COR-L47 (cell line): ENCODE measurements around the gene ACP6.
"Not testable (repeated sequence)": the region's sequence is repeated elsewhere in the genome, so short reads cannot be mapped to it uniquely, and the experiment has no call there.

Experiments used
- DNase-seq: peaks from one replicate; lab custom pipeline; 2025; lab: John Stamatoyannopoulos, UW

The ACP6 gene

DNA sequence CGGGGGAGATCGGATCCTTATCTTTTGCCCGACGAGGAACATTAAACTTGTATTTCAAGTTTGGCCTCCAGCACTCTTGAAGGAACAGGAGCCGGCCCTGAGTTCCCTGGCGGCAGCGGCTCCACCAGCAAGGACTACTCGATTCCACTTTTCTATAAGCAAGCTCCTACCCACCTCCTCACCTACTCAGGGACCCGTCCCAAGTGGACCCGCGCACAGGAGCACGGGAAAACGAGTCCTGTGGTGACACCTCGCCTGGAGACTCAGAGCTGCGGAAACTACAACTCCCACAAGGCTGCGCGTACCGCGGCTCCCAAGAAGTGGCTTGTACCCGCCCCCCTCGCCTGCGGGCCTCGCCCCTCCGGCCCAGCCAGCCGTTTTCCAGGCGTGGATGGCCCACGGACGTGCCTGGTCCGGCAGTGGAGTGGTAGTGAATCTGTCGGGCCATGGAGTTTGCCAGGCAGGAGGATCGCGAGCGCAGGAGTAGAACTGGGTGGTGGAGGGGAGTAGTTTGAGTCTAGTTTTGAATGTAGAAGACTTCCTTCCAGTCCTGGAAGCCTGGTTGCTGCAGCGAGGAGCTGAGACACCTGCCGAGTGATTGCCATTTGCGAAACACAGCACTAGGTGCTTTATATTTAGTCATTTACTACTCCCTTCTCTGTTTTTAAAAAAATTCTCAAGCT, at the start of gene ACP6:
TSS of gene ACP6 (minus strand) at position 206 of the 683 bp plus-strand sequence. CDS start 476 bp downstream, outside the sequence.
- DNase-seq: peak; percentile 71

DNA sequence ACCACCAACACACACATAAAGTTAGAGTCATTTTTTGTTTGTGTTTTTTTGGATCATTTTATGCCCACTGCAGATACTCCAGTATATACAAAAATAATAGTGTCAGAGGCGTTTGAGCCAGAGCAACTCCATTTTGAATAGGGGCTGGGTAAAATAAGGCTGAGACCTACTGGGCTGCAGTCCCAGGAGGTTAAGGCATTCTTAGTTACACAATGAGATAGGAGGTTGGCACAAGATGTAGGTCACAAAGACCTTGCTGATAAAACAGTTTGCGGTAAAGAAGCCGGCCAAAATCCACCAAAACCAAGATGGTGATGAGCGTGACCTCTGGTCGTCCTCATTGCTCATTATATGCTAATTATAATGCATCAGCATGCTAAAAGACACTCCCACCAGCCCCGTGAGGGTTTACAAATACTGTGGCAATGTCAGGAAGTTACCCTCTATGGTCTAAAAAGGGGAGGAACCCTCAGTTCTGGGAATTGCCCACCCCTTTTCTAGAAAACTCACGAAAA, 49.4 kb upstream of the ACP6 start:
- no peak for DNase-seq

DNA sequence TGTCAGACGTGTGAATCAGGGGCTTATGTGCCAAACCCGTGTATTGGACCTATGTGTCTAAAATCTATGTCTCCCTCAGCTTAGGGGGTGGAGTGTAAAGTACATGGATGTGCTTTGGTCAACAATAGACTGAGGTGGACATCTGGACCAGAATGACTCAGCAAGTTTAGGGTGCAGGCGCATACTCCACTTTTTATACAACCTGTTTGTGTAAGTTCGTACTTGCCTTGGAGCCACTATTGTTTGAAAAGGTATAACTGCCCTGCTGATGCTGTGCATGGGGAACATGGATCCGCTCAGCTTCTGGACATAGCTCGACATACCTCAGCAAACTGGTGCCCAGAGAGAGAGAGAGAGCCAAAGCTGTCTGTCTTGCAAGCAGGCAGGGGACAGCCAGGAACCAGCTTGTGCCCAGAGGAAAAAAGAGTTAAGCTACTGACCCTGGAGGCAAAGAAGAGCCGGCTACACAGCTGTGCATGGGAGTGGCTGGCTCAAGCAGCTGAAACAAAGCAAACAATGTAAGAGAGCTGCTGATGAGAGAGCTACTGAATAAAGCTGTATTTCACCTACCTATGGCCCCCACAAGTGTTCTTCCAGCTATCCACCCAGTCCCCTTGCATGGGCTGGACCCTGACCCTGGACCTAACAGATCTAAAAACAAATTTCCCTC, 48.8 kb upstream of the ACP6 start:
- DNase-seq: no peak

DNA sequence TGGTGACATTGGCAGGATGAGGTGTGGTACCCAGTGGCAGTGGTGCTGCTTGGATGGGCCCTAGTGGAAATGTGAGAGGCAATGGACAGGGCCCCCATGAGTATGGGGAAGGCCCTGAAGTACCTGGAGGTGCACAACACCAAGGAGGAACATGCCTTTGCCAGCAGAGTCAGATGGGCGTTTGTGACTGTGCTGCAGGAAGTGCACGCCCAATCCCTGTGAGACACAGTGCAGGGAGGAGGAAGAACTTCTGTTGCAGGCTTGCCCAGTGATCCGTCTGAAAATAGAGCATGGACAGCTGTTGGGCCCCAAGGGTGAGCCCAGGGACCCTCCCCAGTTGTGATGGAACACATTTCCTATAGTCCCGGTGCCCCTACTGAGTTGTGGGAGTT, 47.4 kb upstream of the ACP6 start:
- DNase-seq: no peak

DNA sequence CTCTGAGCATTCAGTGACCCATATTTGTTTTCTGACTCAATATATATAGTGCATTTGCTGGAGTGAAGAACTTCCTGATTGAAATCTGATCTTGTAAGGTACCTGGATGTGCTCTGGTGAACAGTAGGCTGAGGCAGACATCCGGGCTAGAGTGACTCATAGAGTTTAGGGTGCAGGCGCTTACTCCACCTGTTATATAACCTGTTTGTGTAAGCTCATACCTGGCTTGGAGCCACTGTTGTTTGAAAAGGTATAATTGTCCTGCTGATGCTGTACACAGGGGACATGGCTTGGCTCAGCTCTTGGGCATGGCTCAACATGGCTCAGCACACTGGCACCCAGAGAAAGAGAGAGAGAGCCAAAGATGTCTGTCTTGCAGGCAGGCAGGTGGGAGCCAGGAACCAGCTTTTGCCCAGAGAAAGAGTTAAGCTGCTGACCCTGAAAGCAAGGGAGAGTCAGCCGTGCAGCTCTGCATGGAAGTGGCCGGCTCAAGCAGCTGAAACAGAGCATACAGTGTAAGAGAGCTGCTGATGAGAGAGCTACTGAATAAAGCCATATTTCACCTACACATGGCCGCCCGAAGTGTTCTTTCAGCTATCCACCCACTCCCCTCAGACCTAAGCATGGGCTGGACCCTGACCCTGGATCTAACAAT, 46.9 kb upstream of the ACP6 start:
- peak; percentile 63 for DNase-seq

DNA sequence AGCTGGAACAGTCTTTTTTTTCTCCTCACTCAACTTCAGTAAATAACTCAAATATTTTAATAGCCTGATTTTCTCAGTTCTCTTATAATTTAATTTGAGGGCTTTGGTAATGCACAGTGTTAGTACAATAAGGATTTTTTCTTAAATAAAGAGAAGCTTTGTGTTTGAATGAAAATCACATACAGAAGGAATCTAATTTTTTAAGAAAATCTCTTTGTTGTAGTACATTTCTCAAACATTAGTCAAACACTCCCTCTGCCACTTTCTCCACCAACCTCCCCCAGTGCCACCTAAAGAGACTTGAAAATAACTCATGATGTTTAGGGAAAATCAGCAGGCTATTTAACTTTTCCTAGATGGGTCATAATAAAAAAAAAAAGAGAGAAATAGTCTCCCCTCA, 42.3 kb upstream of the ACP6 start:
- no peak for DNase-seq

DNA sequence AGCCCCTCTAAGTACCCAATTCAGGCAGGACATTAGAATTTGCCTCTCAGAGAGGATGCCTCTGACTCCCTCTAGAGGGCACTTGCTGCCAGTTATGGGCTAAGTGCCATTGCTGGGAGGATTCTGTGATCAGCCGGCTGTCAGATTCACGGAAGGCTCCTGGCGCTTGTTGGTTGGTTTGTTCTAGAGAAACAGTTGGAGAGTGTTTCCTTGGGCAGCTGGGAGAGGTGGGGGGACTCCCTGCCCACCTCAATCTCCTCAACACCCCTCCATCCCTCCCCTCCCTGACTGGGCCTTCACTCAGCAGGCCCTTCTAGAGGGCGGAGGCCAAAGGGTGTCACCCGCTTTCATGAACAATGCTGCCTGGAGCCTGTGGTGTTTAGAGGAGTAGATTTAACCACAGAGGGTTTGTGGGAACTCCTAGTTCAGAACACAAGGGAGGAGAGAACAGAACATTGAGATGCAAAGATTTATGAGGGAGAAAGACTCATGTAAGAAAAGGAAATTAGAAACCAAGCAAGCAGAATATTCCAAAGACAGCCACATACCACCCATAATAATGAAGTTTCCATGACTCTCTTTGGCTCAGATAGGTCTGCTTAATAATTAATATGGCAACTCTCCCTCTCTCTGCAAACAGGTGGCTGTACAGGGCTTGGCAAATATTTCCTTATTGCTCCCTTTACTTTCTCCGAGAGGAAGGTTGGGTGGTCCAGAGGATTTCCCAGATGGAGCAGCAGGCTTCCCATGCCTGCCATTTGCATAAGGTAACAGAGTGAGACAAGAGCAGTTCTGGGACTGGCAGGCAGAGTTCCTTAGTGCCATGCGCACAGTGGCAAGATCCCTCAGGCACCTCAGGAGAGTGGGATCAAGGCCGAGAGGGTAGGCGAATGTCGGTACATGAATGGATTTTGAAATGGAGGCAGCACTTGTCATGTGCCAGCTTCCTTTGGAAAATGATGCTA, 30.0 kb upstream of the ACP6 start:
- DNase-seq: peak; percentile 43

DNA sequence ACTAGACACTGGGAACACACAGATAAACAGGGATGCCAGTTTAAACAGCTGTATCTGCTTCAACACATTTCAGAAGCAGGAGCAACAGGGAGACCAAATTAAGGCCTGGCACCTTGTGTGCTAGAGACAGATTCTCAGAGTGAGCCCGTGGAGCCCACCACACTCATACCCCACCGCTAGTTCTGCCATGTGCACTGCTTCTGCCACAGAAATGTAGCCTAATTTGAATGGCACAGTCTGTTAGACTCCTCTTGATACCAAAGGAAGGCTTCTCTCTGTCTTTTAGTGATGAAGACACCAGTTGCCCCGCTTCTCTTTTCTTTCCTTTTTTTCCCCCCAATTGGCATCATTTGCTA, 29.3 kb upstream of the ACP6 start:
- no peak for DNase-seq

DNA sequence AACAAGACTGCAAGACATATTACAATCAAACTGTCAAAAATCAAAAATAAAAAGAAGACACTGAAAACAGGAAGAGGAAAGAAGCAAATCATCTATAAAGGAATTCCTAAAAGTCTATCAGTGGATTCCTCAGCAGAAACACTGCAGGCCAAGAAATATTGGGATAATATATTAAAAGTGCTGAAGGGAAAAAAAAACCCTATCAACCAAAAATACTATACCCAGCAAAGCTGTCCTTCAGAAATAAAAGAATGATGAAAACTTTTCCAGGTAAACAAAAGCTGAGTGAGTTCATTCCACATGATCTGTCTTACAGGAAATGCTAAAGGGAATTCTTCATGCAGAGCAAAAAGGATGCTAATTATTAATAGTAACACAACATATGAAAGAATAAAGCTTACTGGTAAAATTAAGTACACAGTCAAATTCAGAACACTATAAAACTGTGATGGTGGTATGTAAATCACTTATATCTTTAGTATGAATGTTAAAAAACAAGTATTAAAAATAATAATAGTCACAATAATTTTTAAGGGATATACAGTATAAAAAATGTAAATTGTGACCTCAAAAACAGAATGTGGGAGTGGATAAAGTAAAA, 12.9 kb upstream of the ACP6 start:
- no peak for DNase-seq

DNA sequence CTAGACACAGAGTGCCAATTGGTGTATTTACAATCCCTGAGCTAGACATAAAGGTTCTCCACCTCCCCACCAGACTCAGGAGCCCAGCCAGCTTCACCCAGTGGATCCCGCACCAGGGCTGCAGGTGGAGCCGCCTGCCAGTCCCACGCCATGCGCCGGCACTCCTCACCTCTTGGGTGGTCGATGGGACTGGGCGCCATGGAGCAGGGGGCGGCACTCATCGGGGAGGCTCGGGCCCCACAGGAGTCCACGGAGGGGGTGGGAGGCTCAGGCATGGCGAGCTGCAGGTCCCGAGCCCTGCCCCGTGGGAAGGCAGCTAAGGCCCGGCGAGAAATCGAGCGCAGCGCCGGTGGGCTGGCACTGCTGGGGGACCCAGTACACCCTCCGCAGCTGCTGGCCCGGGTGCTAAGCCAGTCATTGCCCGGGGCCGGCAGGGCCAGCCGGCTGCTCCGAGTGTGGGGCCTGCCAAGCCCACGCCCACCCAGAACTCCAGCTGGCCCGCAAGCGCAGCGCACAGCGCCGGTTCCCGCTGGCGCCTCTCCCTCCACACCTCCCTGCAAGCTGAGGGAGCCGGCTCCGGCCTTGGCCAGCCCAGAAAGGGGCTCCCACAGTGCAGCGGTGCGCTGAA, 10.4 kb upstream of the ACP6 start:
- DNase-seq: not testable (repeated sequence)

DNA sequence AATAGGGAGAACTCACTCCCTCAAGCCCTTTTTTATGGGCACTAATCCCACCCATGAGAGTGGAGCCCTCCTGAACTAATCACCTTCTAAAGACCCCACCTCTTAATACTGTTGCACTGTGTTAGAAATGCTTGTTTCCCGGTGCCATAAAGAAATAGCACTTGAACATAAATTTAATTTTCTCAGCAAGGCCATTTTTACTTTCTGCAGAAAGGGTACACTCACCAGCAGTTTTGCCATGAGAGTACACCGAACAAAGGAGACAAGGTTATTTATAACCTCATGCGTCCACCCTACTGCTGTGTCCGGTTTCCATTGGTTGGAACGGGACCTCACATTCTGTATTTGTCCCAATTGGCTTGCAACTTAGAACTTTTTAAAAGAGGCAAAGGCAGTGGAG, 7.4 kb upstream of the ACP6 start:
- not testable (repeated sequence) for DNase-seq

DNA sequence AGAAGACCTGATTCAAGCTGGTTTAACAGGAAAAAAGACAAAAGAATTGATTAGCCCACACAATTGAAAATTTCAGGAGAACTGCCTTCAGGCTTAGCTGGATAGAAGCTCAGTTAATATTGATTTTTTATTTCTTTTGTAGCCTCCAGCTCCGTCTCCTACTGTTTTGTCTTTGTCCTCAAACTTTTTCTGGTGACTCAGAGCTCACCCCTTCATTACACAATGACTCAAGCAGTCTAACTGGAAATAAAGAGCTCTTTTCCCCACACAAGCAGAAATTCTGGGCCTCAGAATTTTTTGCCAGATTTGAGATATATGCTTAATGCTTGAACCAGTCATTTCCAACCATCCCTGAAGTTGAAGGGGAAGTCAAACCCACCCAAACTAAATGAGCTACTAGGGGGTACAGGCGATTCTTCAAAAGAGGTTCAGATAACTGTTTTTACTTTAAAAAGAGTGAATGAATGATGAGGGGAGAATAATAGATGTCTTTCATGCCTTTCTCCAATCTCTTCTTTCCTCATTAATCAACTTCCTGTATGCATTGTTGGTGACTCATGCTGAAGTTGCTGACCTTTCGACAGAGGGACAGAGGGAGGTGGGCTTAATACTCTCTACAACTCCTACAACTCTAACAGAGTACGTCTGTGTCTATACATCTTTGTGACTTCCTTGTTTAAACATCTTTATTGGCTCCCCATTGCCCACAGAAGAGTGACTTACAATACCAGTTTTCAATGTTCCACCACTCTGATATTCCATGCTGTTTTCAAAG, 6.2 kb upstream of the ACP6 start:
- DNase-seq: no peak

DNA sequence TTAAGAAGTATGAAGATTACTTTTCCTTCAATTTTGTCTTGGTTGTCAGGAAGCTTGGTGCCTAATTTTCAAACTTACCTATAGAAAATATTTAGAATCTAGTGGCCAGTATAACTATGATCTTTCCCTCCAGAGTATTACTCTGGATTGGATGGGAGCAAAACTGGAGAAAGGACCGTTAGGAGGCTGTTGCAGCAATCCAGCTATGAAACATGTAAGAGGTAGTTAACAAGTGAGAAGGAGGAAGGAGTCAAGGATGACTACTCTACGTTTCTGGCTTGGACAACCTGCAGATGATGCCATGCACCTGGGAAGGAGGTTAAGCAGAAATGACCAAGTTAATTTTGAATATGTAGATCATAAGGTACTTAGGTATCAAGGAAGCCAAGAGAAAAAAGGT, 3.5 kb upstream of the ACP6 start:
- DNase-seq: no peak

DNA sequence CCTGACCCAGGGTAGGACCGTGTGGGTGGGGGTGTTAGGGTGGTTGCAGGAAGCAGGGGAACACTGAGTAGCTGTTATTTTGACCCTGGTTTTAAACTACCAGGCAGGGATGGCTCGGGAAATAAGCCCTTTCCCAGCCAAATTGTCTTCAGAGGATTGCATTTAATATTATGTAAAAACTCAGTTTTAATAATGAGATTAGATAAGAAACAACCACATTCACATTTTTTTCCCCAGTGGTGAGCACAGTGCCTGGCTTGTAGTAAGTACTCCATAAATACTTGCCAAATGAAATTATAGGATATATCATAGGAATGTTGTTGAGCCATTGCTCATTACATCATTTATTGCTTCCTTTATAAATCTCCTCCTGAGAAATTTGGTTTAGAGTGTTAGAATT, 3.1 kb upstream of the ACP6 start:
- DNase-seq: no peak

DNA sequence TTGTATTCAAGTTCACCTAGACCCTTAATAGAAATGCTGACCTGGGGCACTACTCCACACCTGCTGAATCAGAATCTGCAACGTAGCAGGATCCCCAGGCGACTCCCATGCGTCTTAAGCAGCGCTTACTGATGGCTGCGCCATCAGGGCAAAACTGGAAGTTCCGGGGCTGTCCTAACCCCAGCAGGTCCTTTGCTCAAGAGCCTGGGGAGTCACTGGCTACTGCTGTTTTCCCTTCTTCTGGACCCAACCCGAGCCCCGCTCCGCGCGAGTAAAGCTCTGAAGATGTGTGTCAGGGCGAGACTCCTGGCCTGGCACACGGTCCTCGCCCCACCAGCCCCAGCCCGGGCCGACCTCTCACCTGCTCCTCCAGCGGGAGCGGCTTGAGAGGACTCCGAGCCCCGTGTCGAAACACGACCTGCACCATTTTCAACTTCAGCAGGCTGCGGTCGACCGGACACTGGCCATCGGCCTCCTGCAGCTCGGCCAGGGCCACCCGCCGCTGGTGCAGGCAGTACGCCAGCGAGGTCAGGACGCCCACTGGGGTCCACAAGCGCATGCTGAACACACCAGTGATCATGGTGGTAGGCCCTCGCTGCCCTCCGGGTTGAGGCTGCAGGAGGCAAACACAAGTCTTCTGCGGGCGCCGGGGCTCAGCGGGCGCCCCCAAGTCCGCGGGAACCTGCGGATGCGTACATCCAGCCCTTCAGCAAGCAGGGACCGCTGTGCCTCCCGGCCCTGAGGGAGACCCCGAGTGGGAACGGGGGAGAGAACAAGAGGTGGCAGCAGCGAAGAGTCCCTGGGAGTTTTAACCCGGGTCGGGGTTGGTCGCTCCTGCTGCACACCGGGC, 630 bp downstream of the ACP6 start:
- DNase-seq: no peak

DNA sequence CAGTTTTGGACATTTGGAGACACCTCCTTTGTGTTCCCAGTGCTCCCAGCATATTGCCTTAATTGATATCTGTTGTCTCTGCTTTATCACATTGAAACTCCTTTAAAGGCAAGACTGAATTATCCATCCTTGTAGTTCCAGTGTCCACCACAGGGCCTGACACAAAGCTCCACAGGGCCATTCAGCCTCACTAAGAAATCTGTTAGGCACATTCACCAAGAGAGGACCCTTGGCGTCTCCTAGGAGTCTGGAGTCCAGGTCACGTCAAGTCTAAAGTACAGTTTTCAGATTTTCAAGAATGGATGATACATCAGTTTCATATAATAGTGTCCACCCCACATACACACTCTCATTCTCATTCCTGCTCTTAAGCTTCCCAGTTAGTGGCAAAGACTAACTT, 4.8 kb downstream of the ACP6 start:
- no peak for DNase-seq

DNA sequence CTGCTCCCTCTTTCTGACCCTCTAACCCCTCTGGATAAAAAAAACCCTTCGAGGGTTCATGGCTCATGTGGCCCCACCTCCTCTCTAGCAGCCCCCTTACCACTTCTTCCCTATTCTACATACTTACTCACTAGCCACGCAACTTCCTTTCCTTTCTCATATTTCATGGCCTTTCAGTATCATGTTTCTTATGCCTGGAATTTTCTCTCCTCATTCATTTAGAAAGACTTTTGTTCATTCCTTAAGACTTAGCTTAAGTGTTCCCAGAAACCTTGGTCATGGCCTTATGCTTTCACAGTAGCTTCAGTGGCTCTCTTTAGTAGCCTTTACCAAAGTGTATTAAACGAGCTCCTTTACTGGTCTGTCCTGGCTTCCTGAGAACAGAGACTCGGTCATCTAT, 6.1 kb downstream of the ACP6 start:
- no peak for DNase-seq

DNA sequence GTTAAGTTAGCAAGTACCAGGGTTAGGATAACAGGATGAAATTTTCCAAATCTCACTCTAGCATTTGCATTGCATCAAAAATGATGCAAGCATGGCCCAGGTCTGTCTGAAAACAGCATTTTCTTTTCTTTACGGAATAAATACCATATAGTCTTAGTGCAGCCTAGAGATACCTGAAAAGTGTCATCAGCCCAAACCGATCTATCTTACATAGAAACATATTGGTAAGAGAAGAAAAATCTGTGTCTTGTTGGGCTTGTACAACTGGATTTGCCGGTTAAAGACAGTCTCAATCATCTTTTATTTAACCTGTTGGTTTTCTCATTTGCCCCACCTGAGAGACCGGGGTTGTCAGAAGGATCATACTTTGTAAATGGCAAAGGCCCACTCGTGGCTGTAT, 15.8 kb downstream of the ACP6 start:
- no peak for DNase-seq

DNA sequence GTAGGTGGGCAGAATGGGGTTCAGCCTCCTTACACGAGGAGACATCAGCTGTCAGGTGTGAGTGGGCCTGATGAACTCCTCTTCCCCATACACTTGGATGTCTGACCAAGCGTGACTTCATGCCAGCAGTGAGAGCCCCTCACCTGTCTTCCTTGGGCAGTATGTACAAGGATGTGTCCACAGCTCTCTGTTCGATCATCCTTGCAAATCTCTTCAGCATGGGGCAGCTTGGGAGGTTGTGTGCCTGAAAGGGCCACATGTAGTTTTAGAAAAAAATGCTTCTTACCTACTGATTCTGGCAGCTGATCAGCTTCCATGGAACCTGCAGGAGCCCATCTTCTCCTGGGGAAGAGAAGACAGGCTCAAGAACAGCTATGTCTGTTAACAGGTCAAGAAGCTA, 18.0 kb downstream of the ACP6 start:
- no peak for DNase-seq

DNA sequence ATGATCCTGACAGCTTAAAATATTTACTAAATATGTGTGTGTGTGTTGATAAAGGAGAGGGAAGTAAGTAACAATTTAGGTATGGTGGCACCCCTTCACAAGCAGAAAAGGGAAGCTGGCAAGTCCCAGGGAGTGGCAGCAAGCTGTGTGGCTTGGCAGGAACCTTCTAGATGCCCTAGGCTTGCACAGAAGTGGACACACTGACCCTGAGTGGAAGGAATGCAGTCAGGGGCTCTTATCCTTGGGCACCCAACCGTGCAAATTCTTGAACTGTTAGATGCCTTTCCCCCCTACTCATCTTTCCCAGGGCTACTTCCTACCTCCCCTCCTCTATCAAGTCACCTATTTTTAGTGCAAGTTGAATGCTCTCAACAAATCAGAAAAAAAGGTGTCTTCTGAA, 18.9 kb downstream of the ACP6 start:
- no peak for DNase-seq
